Skeletal muscle tissue (tissue), 4 donors: ENCODE measurements around the gene TRIM24. TPM values are rescaled to one million over a fixed set of nuclear protein-coding genes. Genes with fewer than 3 reads are reported as not detected.

Experiments
- H3K27ac ChIP-seq: one replicate; pipeline ENCODE4 v1.7.0; 2013; ENCODE audit warnings: mild to moderate bottlenecking, low read depth, low read length, inconsistent platforms
- H3K27me3 ChIP-seq, 3 donors: one replicate each; pipeline ENCODE4 v1.7.0; 2013; ENCODE audit warnings: low read length in 3 of 3; ENCODE audit not compliant: control insufficient read depth in 3 of 3, insufficient read depth in 3 of 3
- H3K36me3 ChIP-seq, 3 donors: one replicate each; pipeline ENCODE4 v1.7.0; 2013; ENCODE audit warnings: low read length in 3 of 3; ENCODE audit not compliant: control insufficient read depth in 3 of 3, insufficient read depth in 3 of 3
- H3K4me1 ChIP-seq, 3 donors: one replicate each; pipeline ENCODE4 v1.7.0; 2013; ENCODE audit warnings: low read length in 3 of 3, mild to moderate bottlenecking in 3 of 3; ENCODE audit not compliant: control insufficient read depth in 3 of 3, insufficient read depth in 3 of 3
- H3K4me3 ChIP-seq, 3 donors: one replicate each; pipeline ENCODE4 v1.7.0; 2013; ENCODE audit warnings: low read length in 3 of 3
- H3K9ac ChIP-seq, 3 donors: one replicate each; pipeline ENCODE4 v1.7.0; 2013; ENCODE audit warnings: low read length in 3 of 3, mild to moderate bottlenecking in 3 of 3, moderate library complexity in 2 of 3, low read depth in 1 of 3
- H3K9me3 ChIP-seq, 3 donors: one replicate each; pipeline ENCODE4 v1.7.0; 2013; ENCODE audit warnings: low read length in 3 of 3; ENCODE audit not compliant: control insufficient read depth in 3 of 3
- total RNA-seq: library from RNA; depleted of rRNA; stranded (reverse); fragments of >200 nt; gene quantifications from one replicate; pipeline ENCODE4 v1.2.3, GENCODE V29; 2014
- donor health status: Osteomylitis.

Gene TRIM24
- total RNA-seq, 1 donor from 2014 or later, result 6.8 TPM

DNA sequence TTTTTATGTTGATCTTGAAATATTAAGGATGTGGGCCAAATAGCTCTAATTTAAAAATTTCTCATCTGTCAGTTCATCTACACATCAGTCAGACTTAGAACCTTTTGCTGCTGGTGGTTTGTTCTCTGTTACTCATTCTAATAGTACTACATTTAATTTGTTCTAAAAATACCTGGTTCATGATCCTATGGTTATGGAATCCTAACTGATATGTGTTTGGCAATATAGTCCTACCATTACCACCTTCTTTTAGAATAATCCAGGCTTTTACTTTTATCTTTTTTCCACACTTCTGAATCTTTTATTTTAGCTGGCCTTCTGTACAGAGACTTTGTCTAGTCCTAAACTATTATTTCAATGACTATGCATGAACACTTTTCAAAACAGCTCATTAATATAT is 124.2 kb downstream of the TRIM24 start:
- Histone ChIP-seq H3K27me3 (no peaks in the 10 kb centered on the region), H3K4me1 (no peaks in the 10 kb centered on the region), H3K36me3 (peaks cover 6 to 37% (median 16%) of the 10 kb centered on the region in 3 donors), H3K9me3 (no peaks in the 10 kb centered on the region), H3K27ac (no peak overlapping the region), H3K9ac (no peak overlapping the region), H3K4me3 (no peak overlapping the region)

DNA sequence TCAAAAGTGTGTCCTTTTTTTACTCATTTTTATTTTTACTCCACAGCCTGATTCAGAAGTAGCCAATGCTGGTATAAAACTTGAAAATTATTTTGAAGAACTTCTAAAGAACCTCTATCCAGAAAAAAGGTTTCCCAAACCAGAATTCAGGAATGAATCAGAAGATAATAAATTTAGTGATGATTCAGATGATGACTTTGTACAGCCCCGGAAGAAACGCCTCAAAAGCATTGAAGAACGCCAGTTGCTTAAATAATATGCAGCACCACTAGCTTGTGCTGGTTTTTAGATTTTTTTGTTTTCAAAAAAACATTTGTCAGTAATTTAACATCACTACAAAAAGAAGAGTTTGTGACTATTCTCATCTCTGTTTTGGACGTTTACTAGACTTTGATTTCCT is 124.6 kb downstream of the TRIM24 start:
- Histone ChIP-seq H3K4me1 (no peaks in the 10 kb centered on the region), H3K27ac (no peak overlapping the region), H3K27me3 (no peaks in the 10 kb centered on the region), H3K9ac (no peak overlapping the region), H3K9me3 (no peaks in the 10 kb centered on the region), H3K4me3 (no peak overlapping the region), H3K36me3 (peaks cover 5 to 34% (median 12%) of the 10 kb centered on the region in 3 donors)

- Histone ChIP-seq H3K4me1 (no peaks in the 10 kb centered on the region), H3K9me3 (no peaks in the 10 kb centered on the region), H3K27ac (no peak overlapping the region), H3K4me3 (no peak overlapping the region), H3K9ac (no peak overlapping the region), H3K27me3 (no peaks in the 10 kb centered on the region), H3K36me3 (peaks cover 5 to 26% (median 10%) of the 10 kb centered on the region in 3 donors)
Measured at GRCh38 chr7:138585283-138585993, 125.4 kb downstream of the TRIM24 start.

DNA sequence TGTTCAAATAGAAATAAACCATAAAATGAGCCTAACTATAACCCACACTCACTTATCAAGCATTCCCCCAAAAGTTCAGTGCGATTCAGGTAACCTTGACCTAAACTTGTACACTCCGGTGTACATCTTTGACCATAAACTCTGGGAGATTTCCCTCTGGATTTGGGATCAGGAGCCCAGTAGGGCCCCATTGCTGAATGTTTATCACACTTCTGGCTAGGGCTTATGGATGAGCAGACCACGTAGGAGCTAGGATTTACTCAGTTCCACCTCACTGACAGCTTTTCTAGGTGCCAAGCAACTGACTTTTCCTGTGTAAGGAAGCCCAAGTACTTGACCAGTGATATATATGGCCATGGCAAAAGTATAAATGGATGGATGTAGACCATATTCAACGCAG is 127.4 kb downstream of the TRIM24 start:
- H3K27me3 ChIP-seq, result no peaks in the 10 kb centered on the region
- no peaks in the 10 kb centered on the region for H3K9me3 ChIP-seq
- no peak overlapping the region for H3K9ac ChIP-seq
- peaks cover 5 to 12% (median 10%) of the 10 kb centered on the region in 3 donors for H3K36me3 ChIP-seq
- no peaks in the 10 kb centered on the region for H3K4me1 ChIP-seq
- no peak overlapping the region for H3K4me3 ChIP-seq
- no peak overlapping the region for H3K27ac ChIP-seq

GRCh38 chr7:138588986-138589385 is 128.9 kb downstream of the TRIM24 start:
- no peaks in the 10 kb centered on the region for H3K9me3 ChIP-seq
- no peaks in the 10 kb centered on the region for H3K27me3 ChIP-seq
- H3K4me3 ChIP-seq, result no peak overlapping the region
- H3K9ac ChIP-seq, result no peak overlapping the region
- H3K27ac ChIP-seq, result no peak overlapping the region
- H3K36me3 ChIP-seq, result peaks cover 2 to 10% (median 9%) of the 10 kb centered on the region in 3 donors
- no peaks in the 10 kb centered on the region for H3K4me1 ChIP-seq

- H3K9me3 ChIP-seq, result no peaks in the 10 kb centered on the region
- H3K27ac ChIP-seq, result no peak overlapping the region
- no peaks in the 10 kb centered on the region for H3K4me1 ChIP-seq
- no peak overlapping the region for H3K9ac ChIP-seq
- H3K36me3 ChIP-seq, result peaks cover 2 to 6% (median 2%) of the 10 kb centered on the region in 3 donors
- H3K4me3 ChIP-seq, result no peak overlapping the region
- no peaks in the 10 kb centered on the region for H3K27me3 ChIP-seq
Measured at GRCh38 chr7:138590154-138590553, 130.1 kb downstream of the TRIM24 start.

DNA sequence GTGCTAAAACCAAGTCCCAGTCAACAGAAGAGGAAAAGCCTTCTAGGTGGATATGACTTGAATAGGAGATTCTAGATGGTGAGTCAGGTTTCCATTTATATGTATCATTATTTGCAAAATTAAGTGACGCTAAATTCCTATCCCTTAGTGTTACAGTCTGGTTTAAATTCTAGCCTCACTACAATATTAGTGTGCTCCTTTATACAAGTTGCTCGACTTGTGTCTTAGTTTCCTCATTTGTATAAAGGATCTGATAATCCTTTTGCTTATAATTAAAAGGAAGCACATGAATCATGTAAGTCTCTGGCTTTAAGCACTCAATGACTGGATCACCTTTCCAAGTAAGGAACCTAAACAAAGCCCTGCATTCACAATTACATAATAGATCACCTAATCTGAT is 135.4 kb downstream of the TRIM24 start:
- Histone ChIP-seq H3K9me3 (no peaks in the 10 kb centered on the region), H3K27me3 (no peaks in the 10 kb centered on the region), H3K4me1 (no peaks in the 10 kb centered on the region), H3K36me3 (no peaks in the 10 kb centered on the region), H3K9ac (no peak overlapping the region), H3K4me3 (no peak overlapping the region), H3K27ac (no peak overlapping the region)

DNA sequence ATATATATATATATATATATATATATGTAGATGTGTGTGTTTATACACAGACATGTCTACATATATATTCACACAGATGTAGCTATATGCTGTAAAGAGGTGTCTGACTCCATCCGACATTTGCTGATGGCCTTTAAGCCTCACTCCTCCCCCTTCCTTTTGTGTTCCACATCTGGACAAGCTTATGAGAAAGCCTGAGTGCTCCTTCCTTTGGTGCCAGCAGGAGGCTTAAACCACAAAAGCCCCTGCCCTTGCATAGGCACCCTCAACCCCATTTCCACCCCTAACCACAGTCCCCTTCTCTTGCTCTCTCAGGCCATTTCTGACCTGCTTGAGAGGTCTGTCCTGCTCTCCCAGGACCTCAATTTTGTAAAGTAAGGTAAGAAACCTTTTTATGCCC is 142.4 kb downstream of the TRIM24 start:
- H3K36me3 ChIP-seq, result no peaks in the 10 kb centered on the region
- H3K4me3 ChIP-seq, result no peak overlapping the region
- no peak overlapping the region for H3K9ac ChIP-seq
- no peaks in the 10 kb centered on the region for H3K4me1 ChIP-seq
- H3K9me3 ChIP-seq, result no peaks in the 10 kb centered on the region
- no peaks in the 10 kb centered on the region for H3K27me3 ChIP-seq
- no peak overlapping the region for H3K27ac ChIP-seq

DNA sequence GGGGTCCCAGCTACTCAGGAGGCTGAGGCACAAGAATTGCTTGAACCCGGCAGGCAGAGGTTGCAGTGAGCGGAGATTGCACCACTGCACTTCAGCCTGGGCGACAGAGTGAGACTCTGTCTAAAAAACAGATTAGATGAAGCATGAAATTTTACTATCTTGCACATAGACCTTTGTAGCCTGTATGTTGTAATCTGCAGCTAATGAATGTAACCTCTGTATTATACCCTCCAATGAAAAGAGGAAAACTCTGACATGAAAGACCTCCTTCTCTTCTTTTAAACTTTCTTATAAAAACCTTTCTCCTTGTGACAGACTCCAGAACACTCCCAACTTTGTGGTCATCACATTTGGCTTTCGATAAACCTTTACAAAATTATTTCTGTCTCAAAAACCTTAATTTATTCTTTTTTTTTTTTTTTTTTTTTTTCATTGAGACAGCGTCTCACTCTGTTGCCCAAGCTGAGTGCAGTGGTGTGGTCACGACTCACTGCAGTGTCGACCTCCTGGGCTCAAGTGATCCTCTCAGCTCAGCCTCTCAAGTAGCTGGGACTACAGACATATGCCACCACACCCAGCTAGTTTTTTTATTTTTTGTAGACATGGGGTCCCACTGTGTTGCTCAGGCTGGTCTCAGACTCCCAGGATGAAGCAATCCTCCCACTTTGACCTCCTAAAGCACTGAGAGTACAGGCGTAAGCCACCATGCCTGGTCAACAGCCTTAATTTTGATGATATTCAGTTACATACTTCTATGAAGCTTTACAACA is 143.7 kb downstream of the TRIM24 start:
- H3K4me3 ChIP-seq, result no peak overlapping the region
- no peaks in the 10 kb centered on the region for H3K27me3 ChIP-seq
- H3K27ac ChIP-seq, result no peak overlapping the region
- no peaks in the 10 kb centered on the region for H3K36me3 ChIP-seq
- H3K4me1 ChIP-seq, result no peaks in the 10 kb centered on the region
- no peaks in the 10 kb centered on the region for H3K9me3 ChIP-seq
- no peak overlapping the region for H3K9ac ChIP-seq

DNA sequence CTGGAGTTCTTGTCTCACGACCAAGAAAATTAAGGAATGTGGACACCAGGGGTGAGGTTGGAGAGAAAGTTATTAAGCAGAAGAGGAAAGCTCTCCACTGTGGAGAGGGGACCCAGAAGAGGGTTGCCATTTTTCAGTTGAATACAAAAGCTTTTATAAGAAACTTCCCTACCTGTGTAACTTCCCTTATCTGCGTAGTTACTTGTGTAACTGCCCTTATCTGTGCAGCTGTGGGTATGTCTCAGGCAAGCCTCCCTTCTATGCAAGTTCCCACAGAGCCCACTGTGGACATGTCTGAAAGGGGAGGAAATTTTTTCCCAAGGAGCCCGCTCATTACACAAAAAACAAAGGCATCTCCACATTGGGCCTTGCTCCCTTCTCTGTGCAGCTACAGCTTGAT is 146.2 kb downstream of the TRIM24 start:
- Histone ChIP-seq H3K36me3 (no peaks in the 10 kb centered on the region), H3K27me3 (no peaks in the 10 kb centered on the region), H3K9ac (no peak overlapping the region), H3K9me3 (no peaks in the 10 kb centered on the region), H3K4me3 (no peak overlapping the region), H3K4me1 (no peaks in the 10 kb centered on the region), H3K27ac (no peak overlapping the region)
